Left ventricle myocardium inferior (tissue), 1 donor: ENCODE measurements around the gene KCNK13. TPM values are rescaled to one million over a fixed set of nuclear protein-coding genes. Genes with fewer than 3 reads are reported as not detected.

Experiments used
- DNase-seq: peaks from one replicate; pipeline ENCODE4 v3.0.0-alpha.2; 2020
- H3K27ac ChIP-seq: fragments of 200-600 bp; replicated peaks from 2 replicates; pipeline ENCODE4 v1.8.0; 2021
- H3K27me3 ChIP-seq: fragments of 200-600 bp; 2 replicates; pipeline ENCODE4 v1.8.0; 2021; ENCODE audit warnings: low read depth
- H3K36me3 ChIP-seq: fragments of 200-600 bp; 2 replicates; pipeline ENCODE4 v1.8.0; 2021
- H3K4me1 ChIP-seq: fragments of 200-600 bp; 2 replicates; pipeline ENCODE4 v1.8.0; 2021
- H3K4me3 ChIP-seq: fragments of 200-600 bp; 2 replicates; pipeline ENCODE4 v1.8.0; 2021; ENCODE audit warnings: mild to moderate bottlenecking, moderate library complexity
- H3K9me3 ChIP-seq: fragments of 200-600 bp; replicated peaks from 2 replicates; pipeline ENCODE4 v1.8.0; 2021
- intact Hi-C: fragments of 100-400 bp; cut with micrococcal nuclease; formaldehyde crosslinking; loops from one replicate; pipeline ENCODE4 v1.11.0; 2022
- total RNA-seq: library from RNA; stranded (reverse); fragmentation: NEBNext Ultra II Directional; extraction: Animal tissue kit (Norgen Biotek cat#: 25700); gene quantifications from one replicate; pipeline ENCODE4 v1.2.1, GENCODE V29; 2021
- TF ChIP-seq, protein P1 (sequence below): fragments of 200-600 bp; IDR thresholded peaks from 2 replicates; pipeline ENCODE4 v1.8.0; 2021; ENCODE audit warnings: antibody characterized with exemption, mild to moderate bottlenecking, borderline replicate concordance
- donor health status: DM: no; HTN: yes; CAD: no; lungs with severe emphysema.

The KCNK13 gene
- total RNA-seq, 1 donor from 2014 or later, result 1.9 TPM

DNA sequence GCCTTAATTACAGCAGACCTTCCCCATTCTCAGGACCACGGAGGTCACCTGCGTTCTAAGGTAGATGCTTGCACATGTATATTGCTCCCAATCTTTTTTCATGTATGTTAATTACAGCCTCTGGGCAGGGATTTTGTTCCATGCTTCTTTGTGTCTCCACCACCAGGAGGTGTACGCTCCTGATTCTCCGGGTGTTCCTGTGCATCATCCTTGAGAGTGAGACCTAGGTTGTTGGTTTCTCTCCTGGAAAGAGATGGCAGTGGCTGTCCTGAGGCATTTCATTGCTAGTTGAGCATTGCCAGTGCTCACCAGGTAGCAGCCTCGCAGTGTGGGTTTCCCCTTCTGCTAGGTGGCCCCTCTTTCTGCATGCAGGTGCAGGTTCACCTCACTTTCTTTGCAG, 52.8 kb downstream of the KCNK13 start:
- Histone ChIP-seq H3K4me3 (no peak overlapping the region), H3K9me3 (no peaks in the 10 kb centered on the region), H3K36me3 (no peaks in the 10 kb centered on the region), H3K27ac (no peak overlapping the region), H3K27me3 (peaks cover 31% of the 10 kb centered on the region), H3K4me1 (no peaks in the 10 kb centered on the region)
- TF ChIP-seq, protein P1, sequence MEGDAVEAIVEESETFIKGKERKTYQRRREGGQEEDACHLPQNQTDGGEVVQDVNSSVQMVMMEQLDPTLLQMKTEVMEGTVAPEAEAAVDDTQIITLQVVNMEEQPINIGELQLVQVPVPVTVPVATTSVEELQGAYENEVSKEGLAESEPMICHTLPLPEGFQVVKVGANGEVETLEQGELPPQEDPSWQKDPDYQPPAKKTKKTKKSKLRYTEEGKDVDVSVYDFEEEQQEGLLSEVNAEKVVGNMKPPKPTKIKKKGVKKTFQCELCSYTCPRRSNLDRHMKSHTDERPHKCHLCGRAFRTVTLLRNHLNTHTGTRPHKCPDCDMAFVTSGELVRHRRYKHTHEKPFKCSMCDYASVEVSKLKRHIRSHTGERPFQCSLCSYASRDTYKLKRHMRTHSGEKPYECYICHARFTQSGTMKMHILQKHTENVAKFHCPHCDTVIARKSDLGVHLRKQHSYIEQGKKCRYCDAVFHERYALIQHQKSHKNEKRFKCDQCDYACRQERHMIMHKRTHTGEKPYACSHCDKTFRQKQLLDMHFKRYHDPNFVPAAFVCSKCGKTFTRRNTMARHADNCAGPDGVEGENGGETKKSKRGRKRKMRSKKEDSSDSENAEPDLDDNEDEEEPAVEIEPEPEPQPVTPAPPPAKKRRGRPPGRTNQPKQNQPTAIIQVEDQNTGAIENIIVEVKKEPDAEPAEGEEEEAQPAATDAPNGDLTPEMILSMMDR, result peak; percentile 21
- intact Hi-C loops, result no loop called here
- no peak for DNase-seq

DNA sequence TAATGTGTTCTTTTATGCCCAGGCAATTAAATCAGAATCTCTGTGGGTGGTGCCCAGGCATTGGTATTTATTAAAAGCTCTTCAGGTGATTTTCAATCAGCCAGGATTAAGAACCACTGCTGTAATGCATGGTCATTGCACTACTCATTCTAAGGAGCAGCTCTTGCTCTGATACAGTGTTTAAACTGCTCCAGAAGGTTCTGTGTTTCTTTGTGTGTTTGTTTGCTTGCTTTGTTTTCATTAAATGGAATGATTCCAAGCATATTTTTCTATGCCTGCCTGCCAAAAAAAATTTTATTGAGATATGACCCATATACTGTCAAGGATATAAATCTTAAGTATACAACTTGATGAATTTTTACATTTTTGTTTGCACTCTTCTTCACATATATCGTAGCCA, 54.0 kb downstream of the KCNK13 start:
- no peaks in the 10 kb centered on the region for H3K36me3 ChIP-seq
- intact Hi-C loops, result no loop called here

DNA sequence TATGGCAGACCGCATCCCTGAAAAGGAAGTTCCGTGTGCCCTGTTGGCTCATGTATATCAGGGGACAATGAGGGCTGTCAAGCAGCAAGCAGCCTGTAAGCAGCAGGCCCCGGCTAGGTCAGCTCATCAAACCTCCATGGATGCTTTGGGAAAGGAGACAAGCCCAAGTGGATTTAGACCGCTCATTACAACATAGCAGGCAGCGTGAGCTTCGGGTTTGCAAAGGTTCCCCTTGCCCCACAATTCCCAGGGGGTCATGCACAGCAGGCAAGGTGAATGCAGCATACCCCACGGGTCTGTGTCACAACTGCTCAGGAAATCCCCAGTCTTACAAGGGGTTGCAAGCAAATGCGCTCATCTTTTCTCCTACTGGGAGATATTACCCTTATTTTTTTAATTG, 54.6 kb downstream of the KCNK13 start:
- TF ChIP-seq, protein P1, result no peak
- Histone ChIP-seq H3K36me3 (no peaks in the 10 kb centered on the region), H3K4me3 (no peak overlapping the region), H3K4me1 (no peaks in the 10 kb centered on the region), H3K27me3 (peaks cover 17% of the 10 kb centered on the region), H3K9me3 (no peaks in the 10 kb centered on the region), H3K27ac (no peak overlapping the region)
- DNase-seq, result no peak
- intact Hi-C loops, result no loop called here

More for the DNA sequence above, 54.0 kb downstream of the KCNK13 start:
- no peaks in the 10 kb centered on the region for H3K4me1 ChIP-seq
- H3K4me3 ChIP-seq, result no peak overlapping the region
- no peak overlapping the region for H3K27ac ChIP-seq
- H3K27me3 ChIP-seq, result peaks cover 23% of the 10 kb centered on the region
- H3K9me3 ChIP-seq, result no peaks in the 10 kb centered on the region
- TF ChIP-seq, protein P1, result no peak
- DNase-seq, result no peak

DNA sequence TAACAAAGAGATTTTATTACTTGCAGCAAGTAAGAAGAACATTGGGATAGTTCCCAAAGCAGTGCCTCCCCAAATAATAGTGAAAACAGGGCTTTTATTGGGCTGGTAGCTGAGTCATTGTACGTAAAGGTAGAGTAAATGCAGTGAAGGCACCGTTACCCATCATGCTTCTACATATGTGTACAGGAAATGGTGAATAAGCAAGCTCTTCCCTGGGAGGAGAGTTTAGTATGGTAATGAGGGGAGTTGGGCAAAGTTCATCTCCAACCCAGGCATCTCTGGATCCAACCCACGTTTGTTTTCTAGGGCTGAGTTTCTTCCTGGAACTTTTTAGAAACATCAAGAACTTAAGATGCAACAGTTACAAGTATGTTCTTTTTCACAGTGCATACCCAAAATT, 56.2 kb downstream of the KCNK13 start:
- Histone ChIP-seq H3K27ac (no peak overlapping the region), H3K36me3 (no peaks in the 10 kb centered on the region), H3K9me3 (no peaks in the 10 kb centered on the region), H3K27me3 (peaks cover 16% of the 10 kb centered on the region), H3K4me1 (no peaks in the 10 kb centered on the region), H3K4me3 (no peak overlapping the region)
- intact Hi-C loops, result no loop called here
- TF ChIP-seq, protein P1, result no peak
- no peak for DNase-seq

DNA sequence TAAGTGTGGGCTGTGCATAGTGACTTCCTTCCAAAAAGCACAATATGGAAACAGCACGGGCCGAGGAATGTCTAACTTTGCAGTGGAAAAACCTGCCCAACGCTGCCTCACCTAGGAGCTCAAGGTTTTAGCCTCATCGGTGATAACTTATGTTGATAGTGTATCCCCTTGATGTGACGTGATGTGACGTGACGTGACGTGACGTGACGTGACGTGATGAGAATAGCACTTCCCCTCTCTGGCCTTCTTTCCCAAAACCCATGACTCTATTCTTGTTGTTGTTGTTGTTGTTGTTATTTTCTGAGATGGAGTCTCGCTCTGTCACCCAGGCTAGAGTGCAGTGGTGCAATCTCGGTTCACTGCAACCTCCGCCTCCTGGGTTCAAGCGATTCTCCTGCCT, 64.5 kb downstream of the KCNK13 start:
- TF ChIP-seq, protein P1, result no peak
- no peaks in the 10 kb centered on the region for H3K4me1 ChIP-seq
- DNase-seq, result no peak
- no peak overlapping the region for H3K27ac ChIP-seq
- intact Hi-C loops, result no loop called here
- H3K9me3 ChIP-seq, result no peaks in the 10 kb centered on the region
- no peaks in the 10 kb centered on the region for H3K36me3 ChIP-seq
- peaks cover 15% of the 10 kb centered on the region for H3K27me3 ChIP-seq
- no peak overlapping the region for H3K4me3 ChIP-seq
